ENCODE measurements around the gene LKAAEAR1. TPM values are rescaled to one million over a fixed set of nuclear protein-coding genes. Genes with fewer than 3 reads are reported as not detected.

LKAAEAR1 gene
- polyA plus RNA-seq, 1 donor (not counting 4 experiments of a cell fraction or from before 2014, with no cell fraction given), result not detected

DNA sequence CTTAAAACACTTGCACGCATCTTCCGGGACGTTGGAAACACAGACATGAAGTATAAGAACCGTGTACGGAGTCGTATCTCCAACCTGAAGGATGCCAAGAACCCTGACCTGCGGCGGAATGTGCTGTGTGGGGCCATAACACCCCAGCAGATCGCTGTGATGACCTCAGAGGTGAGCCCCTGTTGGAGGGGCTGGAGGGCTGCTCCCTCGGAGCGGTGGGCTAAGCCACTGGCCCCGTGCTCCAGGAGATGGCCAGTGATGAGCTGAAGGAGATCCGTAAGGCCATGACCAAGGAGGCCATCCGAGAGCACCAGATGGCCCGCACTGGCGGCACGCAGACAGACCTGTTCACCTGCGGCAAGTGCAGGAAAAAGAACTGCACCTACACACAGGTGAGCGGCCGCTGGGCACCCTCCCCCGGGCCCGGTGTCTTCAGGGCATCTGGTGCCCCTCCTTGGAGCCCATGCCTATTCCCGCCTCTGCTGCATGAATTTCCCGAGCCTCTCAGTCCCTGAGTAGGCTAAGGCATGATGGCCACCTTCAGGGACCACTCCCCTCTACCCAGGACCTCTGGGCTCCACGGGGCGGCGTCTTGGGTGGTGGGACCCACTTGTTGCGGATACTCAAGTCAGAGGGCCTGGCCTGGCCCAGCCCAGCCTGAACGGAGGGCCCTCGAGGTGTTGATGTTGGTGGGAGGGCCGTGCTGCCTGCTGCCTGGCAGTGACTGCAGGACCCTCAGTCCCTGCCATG, 13.8 kb downstream of the LKAAEAR1 start:
- H3K9me3 ChIP-seq (ENCODE audit: control insufficient read depth, low read depth, low read length), result no peaks in the 10 kb centered on the region
- FAIRE-seq, result no peak

DNA sequence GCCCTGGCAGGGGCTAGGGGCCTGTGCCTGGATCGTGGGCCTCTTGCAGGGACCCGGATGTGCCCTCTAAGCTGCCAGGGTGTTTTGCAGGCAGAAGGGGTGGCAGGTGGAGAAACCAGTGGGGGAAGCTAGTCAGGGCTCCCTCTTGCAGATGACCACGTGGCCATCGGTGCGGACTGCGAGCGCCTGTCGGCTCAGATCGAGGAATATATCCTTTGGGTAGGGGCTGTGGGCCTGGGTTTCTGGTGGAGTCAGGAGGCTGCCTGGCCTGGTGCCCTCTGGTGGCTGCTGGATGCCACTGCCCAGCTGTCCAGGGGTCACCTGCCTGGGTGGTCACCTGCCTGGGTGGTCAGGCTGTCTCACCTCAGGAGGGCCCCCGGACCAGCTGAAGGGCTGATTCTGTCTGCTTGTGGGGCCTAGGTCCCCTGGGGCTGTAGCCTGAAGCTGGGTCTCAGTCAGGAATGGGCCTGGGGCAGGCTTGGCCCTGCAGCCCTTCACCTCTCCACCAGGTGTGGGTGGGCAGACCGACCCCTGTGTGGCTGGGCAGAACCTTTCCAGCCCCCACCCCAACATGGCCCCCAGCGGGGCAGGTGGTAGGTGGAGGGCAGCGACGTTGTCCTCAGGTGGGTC, 14.5 kb downstream of the LKAAEAR1 start:
- H2AFZ ChIP-seq (ENCODE audit: control insufficient read depth, low read length), result no peak overlapping the region
- no peak overlapping the region for H3K4me3 ChIP-seq (ENCODE audit: control insufficient read depth in 2 of 3, extremely low read depth in 1 of 3, insufficient read depth in 2 of 3, low read depth in 1 of 3, low read length in 3 of 3)
- no peaks in the 10 kb centered on the region for H3K9me3 ChIP-seq (ENCODE audit: control insufficient read depth, low read depth, low read length)
- peaks cover 0 to 9% of the 10 kb centered on the region in 2 experiments for H3K36me3 ChIP-seq (ENCODE audit: control insufficient read depth in 2 of 2, extremely low read depth in 1 of 2, insufficient read depth in 2 of 2, low read length in 2 of 2)
- H3K27me3 ChIP-seq (ENCODE audit: control insufficient read depth, extremely low read depth, insufficient read depth, low read length), result no peaks in the 10 kb centered on the region
- H3K27ac ChIP-seq (ENCODE audit: control insufficient read depth, insufficient read depth, low read length), result no peak overlapping the region
- no peak overlapping the region for H3K4me2 ChIP-seq (ENCODE audit: control insufficient read depth, extremely low read depth, insufficient read depth, low read depth, low read length)
- DNase-seq (ENCODE audit: low read depth, low spot score), result no peak
- H3K79me2 ChIP-seq (ENCODE audit: control insufficient read depth, insufficient read depth, low read length), result no peaks in the 10 kb centered on the region
- H3K4me1 ChIP-seq (ENCODE audit: control insufficient read depth, extremely low read depth, insufficient read depth, low read length), result peaks cover 20% of the 10 kb centered on the region
- H4K20me1 ChIP-seq (ENCODE audit: control insufficient read depth, extremely low read depth, insufficient read depth, low read length), result no peaks in the 10 kb centered on the region
- TF ChIP-seq, protein P1, sequence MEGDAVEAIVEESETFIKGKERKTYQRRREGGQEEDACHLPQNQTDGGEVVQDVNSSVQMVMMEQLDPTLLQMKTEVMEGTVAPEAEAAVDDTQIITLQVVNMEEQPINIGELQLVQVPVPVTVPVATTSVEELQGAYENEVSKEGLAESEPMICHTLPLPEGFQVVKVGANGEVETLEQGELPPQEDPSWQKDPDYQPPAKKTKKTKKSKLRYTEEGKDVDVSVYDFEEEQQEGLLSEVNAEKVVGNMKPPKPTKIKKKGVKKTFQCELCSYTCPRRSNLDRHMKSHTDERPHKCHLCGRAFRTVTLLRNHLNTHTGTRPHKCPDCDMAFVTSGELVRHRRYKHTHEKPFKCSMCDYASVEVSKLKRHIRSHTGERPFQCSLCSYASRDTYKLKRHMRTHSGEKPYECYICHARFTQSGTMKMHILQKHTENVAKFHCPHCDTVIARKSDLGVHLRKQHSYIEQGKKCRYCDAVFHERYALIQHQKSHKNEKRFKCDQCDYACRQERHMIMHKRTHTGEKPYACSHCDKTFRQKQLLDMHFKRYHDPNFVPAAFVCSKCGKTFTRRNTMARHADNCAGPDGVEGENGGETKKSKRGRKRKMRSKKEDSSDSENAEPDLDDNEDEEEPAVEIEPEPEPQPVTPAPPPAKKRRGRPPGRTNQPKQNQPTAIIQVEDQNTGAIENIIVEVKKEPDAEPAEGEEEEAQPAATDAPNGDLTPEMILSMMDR (optimal IDR thresholded peaks at IDR 0.05 in 1 of 3, IDR thresholded peaks at IDR 0.05 in 1 of 3, conservative IDR thresholded peaks at IDR 0.05 in 1 of 3; ENCODE audit: extremely low read depth in 1 of 3, insufficient read depth in 2 of 3, low read length in 3 of 3), result peak; percentile 74 to 88 (median 81)
- no peak for TF ChIP-seq EZH2 (IDR thresholded peaks at IDR 0.05; ENCODE audit: low read length)
- no peak for FAIRE-seq
- dilution Hi-C loops (cut with MboI; ENCODE audit: extremely low pct_ligation_motif_present, low sequenced_read_pairs), result no loop called here
- H3K9me1 ChIP-seq (ENCODE audit: control insufficient read depth, extremely low read depth, insufficient read depth, low read length), result no peaks in the 10 kb centered on the region
- H3K9ac ChIP-seq (ENCODE audit: control insufficient read depth, extremely low read depth, insufficient read depth, low read length), result no peak overlapping the region

More for the DNA sequence above, 13.8 kb downstream of the LKAAEAR1 start:
- no peak overlapping the region for H3K4me3 ChIP-seq (ENCODE audit: control insufficient read depth in 2 of 3, extremely low read depth in 1 of 3, insufficient read depth in 2 of 3, low read depth in 1 of 3, low read length in 3 of 3)
- H2AFZ ChIP-seq (ENCODE audit: control insufficient read depth, low read length), result no peak overlapping the region
- DNase-seq (ENCODE audit: low read depth, low spot score), result no peak
- dilution Hi-C loops (cut with MboI; ENCODE audit: extremely low pct_ligation_motif_present, low sequenced_read_pairs), result no loop called here
- no peaks in the 10 kb centered on the region for H3K79me2 ChIP-seq (ENCODE audit: control insufficient read depth, insufficient read depth, low read length)
- no peak for TF ChIP-seq EZH2 (IDR thresholded peaks at IDR 0.05; ENCODE audit: low read length)
- TF ChIP-seq, protein P1 (optimal IDR thresholded peaks at IDR 0.05 in 1 of 3, IDR thresholded peaks at IDR 0.05 in 1 of 3, conservative IDR thresholded peaks at IDR 0.05 in 1 of 3; ENCODE audit: extremely low read depth in 1 of 3, insufficient read depth in 2 of 3, low read length in 3 of 3), result no peak
- H3K9me1 ChIP-seq (ENCODE audit: control insufficient read depth, extremely low read depth, insufficient read depth, low read length), result no peaks in the 10 kb centered on the region
- H3K9ac ChIP-seq (ENCODE audit: control insufficient read depth, extremely low read depth, insufficient read depth, low read length), result no peak overlapping the region
- H3K36me3 ChIP-seq (ENCODE audit: control insufficient read depth in 2 of 2, extremely low read depth in 1 of 2, insufficient read depth in 2 of 2, low read length in 2 of 2), result peaks cover 0 to 9% of the 10 kb centered on the region in 2 experiments
- peaks cover 13% of the 10 kb centered on the region for H3K4me1 ChIP-seq (ENCODE audit: control insufficient read depth, extremely low read depth, insufficient read depth, low read length)
- no peak overlapping the region for H3K4me2 ChIP-seq (ENCODE audit: control insufficient read depth, extremely low read depth, insufficient read depth, low read depth, low read length)
- H3K27me3 ChIP-seq (ENCODE audit: control insufficient read depth, extremely low read depth, insufficient read depth, low read length), result no peaks in the 10 kb centered on the region
- no peak overlapping the region for H3K27ac ChIP-seq (ENCODE audit: control insufficient read depth, insufficient read depth, low read length)
- no peaks in the 10 kb centered on the region for H4K20me1 ChIP-seq (ENCODE audit: control insufficient read depth, extremely low read depth, insufficient read depth, low read length)
